ENCODE results near the gene OCA2.

OCA2 gene

GRCh38 chr15:27835233-27835939 lies 263.7 kb downstream of the OCA2 start:
- no peak for DNase-seq

- no peak for DNase-seq
Measured at GRCh38 chr15:27834684-27835083, 264.4 kb downstream of the OCA2 start.

GRCh38 chr15:27833974-27834373 lies 265.1 kb downstream of the OCA2 start:
- no peak for DNase-seq

- no peak for DNase-seq
Measured at GRCh38 chr15:27833178-27833577, 265.9 kb downstream of the OCA2 start.

- DNase-seq = no peak
Measured at GRCh38 chr15:27832237-27832596, 266.9 kb downstream of the OCA2 start.

- no peak for DNase-seq
Measured at GRCh38 chr15:27831384-27832236, 267.5 kb downstream of the OCA2 start.

- DNase-seq = no peak
Measured at GRCh38 chr15:27828746-27829145, 270.4 kb downstream of the OCA2 start.

- DNase-seq = no peak
Measured at GRCh38 chr15:27826902-27827714, 272.0 kb downstream of the OCA2 start.

- no peak for DNase-seq
Measured at GRCh38 chr15:27826411-27826810, 272.7 kb downstream of the OCA2 start.

GRCh38 chr15:27824841-27825422 lies 274.2 kb downstream of the OCA2 start:
- DNase-seq = no peak

- no peak for DNase-seq
Measured at GRCh38 chr15:27821273-27821672, 277.8 kb downstream of the OCA2 start.

- DNase-seq = no peak
Measured at GRCh38 chr15:27820722-27821121, 278.4 kb downstream of the OCA2 start.

GRCh38 chr15:27820232-27820631 lies 278.9 kb downstream of the OCA2 start:
- no peak for DNase-seq

- no peak for DNase-seq
Measured at GRCh38 chr15:27817258-27817657, 281.9 kb downstream of the OCA2 start.

- no peak for DNase-seq
Measured at GRCh38 chr15:27816790-27817189, 282.3 kb downstream of the OCA2 start.

GRCh38 chr15:27815035-27815434 lies 284.1 kb downstream of the OCA2 start:
- DNase-seq = no peak

GRCh38 chr15:27813139-27813538 lies 286.0 kb downstream of the OCA2 start:
- no peak for DNase-seq

GRCh38 chr15:27808182-27808581 lies 290.9 kb downstream of the OCA2 start:
- no peak for DNase-seq

GRCh38 chr15:27807335-27807734 lies 291.8 kb downstream of the OCA2 start:
- no peak for DNase-seq

GRCh38 chr15:27806396-27806795 lies 292.7 kb downstream of the OCA2 start:
- DNase-seq = no peak

- DNase-seq = no peak
Measured at GRCh38 chr15:27805261-27806220, 293.6 kb downstream of the OCA2 start.

All from CD4-positive, alpha-beta T cell treated with Interleukin-6 for 4 hours (primary cell).